ENCODE measurements around the gene ALAD. TPM values are rescaled to one million over a fixed set of nuclear protein-coding genes. Genes with fewer than 3 reads are reported as not detected.

ALAD gene
- total and polyA plus RNA-seq, 7 donors: 14.8 to 50.2 (median 31.0) TPM

DNA sequence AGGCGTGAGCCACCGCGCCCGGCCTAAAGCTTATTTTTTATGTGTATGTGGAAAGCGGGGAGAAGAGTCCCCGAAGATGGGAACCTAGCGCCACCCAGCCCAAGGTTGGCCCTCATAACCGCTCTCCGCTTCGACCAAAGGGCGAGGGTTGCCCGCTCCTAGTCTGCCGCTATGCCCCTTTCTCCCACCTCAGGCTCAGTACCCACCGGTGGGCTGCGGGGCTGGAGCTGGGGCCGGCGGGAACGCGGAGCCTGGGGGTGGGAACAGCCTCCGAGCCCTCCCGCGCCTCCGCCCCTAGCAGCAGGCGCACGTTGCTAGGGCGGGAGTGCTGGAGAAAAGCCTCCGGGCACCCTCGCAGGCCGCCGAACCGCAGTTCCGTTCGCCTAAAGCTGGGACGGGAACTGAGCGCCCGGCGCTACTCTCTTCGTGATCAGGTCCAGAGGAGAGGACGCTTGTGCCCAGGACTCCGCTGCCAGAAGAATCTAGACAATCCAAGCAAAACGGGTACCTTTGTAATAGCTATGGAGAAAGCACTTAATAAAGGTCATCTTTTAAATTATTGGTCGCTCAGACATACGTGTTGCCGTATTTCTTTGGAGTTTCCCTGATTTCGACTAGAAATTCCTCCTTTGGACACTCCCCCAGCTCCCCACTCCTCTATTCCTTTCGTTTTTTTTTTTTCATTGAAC lies 60.9 kb downstream of the ALAD start, which contains the start of gene WDR31:
Gene WDR31, minus strand, starts transcription at position 265 of the 689 bp plus-strand sequence. CDS start 8,253 bp downstream, outside the sequence.
- TF ChIP-seq EP300 (IDR thresholded peaks at IDR 0.05) (no peak), POLR2AphosphoS5 (IDR thresholded peaks at IDR 0.05) (peak; percentile 73 to 84 (median 82)), POLR2A (IDR thresholded peaks at IDR 0.05) (peak in 1 of 2 donors; percentile 45)
- intact Hi-C loops (cut with DNase I): loop anchor here (1.0 to 10.0 kb wide), 4 partner anchors 37 to 245 kb away; partner anchors contain the start of genes ALAD, CDC26, HDHD3 and PRPF4
- Histone ChIP-seq H3K9me3 (no peaks in the 10 kb centered on the region), H3K36me3 (no peaks in the 10 kb centered on the region), H3K27me3 (no peaks in the 10 kb centered on the region), H3K27ac (peak within 1 kb of the TSS; percentile 80 to 88 (median 88)), H3K4me3 (peak within 1 kb of the TSS; percentile 66 to 84 (median 70)), H3K4me1 (peaks cover 0 to 38% (median 28%) of the 10 kb centered on the region in 4 donors)
- DNase-seq: peak; percentile 93
- 1 to 2% methylated on average over 46 of the region's 46 CpGs for WGBS, 2 donors

DNA sequence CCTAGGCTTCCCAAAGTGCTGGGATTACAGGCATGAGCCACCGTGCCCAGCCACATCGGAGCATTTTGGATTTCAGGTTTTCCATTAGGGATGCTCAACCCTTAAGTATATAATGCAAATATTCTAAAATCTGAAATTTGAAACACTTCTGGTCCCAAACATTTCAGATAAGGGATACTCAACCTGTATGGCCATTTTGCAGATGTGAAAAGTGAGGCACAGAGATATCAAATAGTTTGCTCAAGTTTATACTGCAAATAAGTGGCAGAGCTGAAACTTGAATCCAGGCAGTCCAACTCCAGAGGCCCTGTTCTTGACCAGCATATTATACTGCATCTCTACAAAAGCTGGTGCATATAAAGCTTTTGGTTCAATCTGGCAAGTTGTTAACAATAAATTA lies 63.4 kb downstream of the ALAD start:
- intact Hi-C loops (cut with DNase I): no loop called here
- TF ChIP-seq EP300 (IDR thresholded peaks at IDR 0.05): no peak
- no peak for TF ChIP-seq POLR2AphosphoS5 (IDR thresholded peaks at IDR 0.05)
- TF ChIP-seq POLR2A (IDR thresholded peaks at IDR 0.05): no peak
- TF ChIP-seq, protein P1, sequence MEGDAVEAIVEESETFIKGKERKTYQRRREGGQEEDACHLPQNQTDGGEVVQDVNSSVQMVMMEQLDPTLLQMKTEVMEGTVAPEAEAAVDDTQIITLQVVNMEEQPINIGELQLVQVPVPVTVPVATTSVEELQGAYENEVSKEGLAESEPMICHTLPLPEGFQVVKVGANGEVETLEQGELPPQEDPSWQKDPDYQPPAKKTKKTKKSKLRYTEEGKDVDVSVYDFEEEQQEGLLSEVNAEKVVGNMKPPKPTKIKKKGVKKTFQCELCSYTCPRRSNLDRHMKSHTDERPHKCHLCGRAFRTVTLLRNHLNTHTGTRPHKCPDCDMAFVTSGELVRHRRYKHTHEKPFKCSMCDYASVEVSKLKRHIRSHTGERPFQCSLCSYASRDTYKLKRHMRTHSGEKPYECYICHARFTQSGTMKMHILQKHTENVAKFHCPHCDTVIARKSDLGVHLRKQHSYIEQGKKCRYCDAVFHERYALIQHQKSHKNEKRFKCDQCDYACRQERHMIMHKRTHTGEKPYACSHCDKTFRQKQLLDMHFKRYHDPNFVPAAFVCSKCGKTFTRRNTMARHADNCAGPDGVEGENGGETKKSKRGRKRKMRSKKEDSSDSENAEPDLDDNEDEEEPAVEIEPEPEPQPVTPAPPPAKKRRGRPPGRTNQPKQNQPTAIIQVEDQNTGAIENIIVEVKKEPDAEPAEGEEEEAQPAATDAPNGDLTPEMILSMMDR (IDR thresholded peaks at IDR 0.05): no peak
- WGBS, 2 donors: 94 to 95% methylated on average over 2 of the region's 2 CpGs

More for the DNA sequence above, 63.4 kb downstream of the ALAD start:
- Histone ChIP-seq H3K27ac (no peak overlapping the region), H3K36me3 (no peaks in the 10 kb centered on the region), H3K27me3 (no peaks in the 10 kb centered on the region), H3K4me3 (no peak overlapping the region), H3K9me3 (no peaks in the 10 kb centered on the region), H3K4me1 (peaks cover 0 to 16% (median 11%) of the 10 kb centered on the region in 4 donors)
- no peak for DNase-seq

Other genes starting within 250 kb of the ALAD start
- 10 to 100 TPM; 18.8 to 22.5 (median 20.9) TPM for gene FKBP15, start 180.0 kb downstream of the ALAD start, total RNA-seq
- gene FKBP15, start 180.0 kb downstream of the ALAD start, polyA plus RNA-seq: 10 to 100 TPM in 1 of 3 donors, 1 to 10 TPM in 2; 7.2 to 16.5 (median 9.5) TPM
- gene SLC31A1, start 179.7 kb downstream of the ALAD start, total RNA-seq: 1 to 10 TPM; 7.1 to 9.6 (median 8.6) TPM
- 10 to 100 TPM in 2 of 3 donors, 1 to 10 TPM in 1; 4.2 to 28.0 (median 12.0) TPM for gene SLC31A1, start 179.7 kb downstream of the ALAD start, polyA plus RNA-seq
- gene CDC26, start 125.7 kb downstream of the ALAD start, total RNA-seq: 10 to 100 TPM; 57.1 to 71.7 (median 66.2) TPM
- gene CDC26, start 125.7 kb downstream of the ALAD start, polyA plus RNA-seq: 10 to 100 TPM; 33.8 to 74.5 (median 64.5) TPM
- gene PRPF4, start 125.6 kb downstream of the ALAD start, total RNA-seq: 10 to 100 TPM; 12.7 to 21.4 (median 14.1) TPM
- 10 to 100 TPM in 1 of 3 donors, 1 to 10 TPM in 2; 7.9 to 15.5 (median 9.0) TPM for gene PRPF4, start 125.6 kb downstream of the ALAD start, polyA plus RNA-seq
- not detected for gene RNF183, start 97.9 kb downstream of the ALAD start, total RNA-seq
- 1 to 10 TPM in 1 of 3 donors, not detected in 2; 2.3 TPM for gene RNF183, start 97.9 kb downstream of the ALAD start, polyA plus RNA-seq
- 1 to 10 TPM; 1.8 to 3.9 (median 2.6) TPM for gene WDR31, start 61.0 kb downstream of the ALAD start, total RNA-seq
- gene WDR31, start 61.0 kb downstream of the ALAD start, polyA plus RNA-seq: 1 to 10 TPM; 1.2 to 2.0 (median 1.8) TPM
- under 1 TPM; 0.27 to 0.66 (median 0.32) TPM for gene BSPRY, start 51.7 kb downstream of the ALAD start, total RNA-seq
- 10 to 100 TPM; 14.4 to 23.6 (median 21.8) TPM for gene BSPRY, start 51.7 kb downstream of the ALAD start, polyA plus RNA-seq
- 10 to 100 TPM; 16.4 to 34.6 (median 25.6) TPM for gene HDHD3, start 24.3 kb downstream of the ALAD start, total RNA-seq
- 100 to 1,000 TPM; 113 to 158 (median 121) TPM for gene HDHD3, start 24.3 kb downstream of the ALAD start, polyA plus RNA-seq
- gene POLE3, start 9.4 kb upstream of the ALAD start, total RNA-seq: 10 to 100 TPM; 24.9 to 45.6 (median 39.1) TPM
- gene POLE3, start 9.4 kb upstream of the ALAD start, polyA plus RNA-seq: 10 to 100 TPM; 25.2 to 49.2 (median 27.0) TPM
- gene C9orf43, start 9.5 kb upstream of the ALAD start, total RNA-seq: under 1 TPM in 3 of 4 donors, not detected in 1; 0.36 to 0.68 (median 0.55) TPM
- gene C9orf43, start 9.5 kb upstream of the ALAD start, polyA plus RNA-seq: under 1 TPM in 2 of 3 donors, not detected in 1; 0.20 to 0.60 TPM
- 10 to 100 TPM; 26.9 to 50.7 (median 42.0) TPM for gene RGS3, start 62.4 kb upstream of the ALAD start, total RNA-seq
- gene RGS3, start 62.4 kb upstream of the ALAD start, polyA plus RNA-seq: 10 to 100 TPM; 32.4 to 43.6 (median 32.6) TPM

All from sigmoid colon (tissue), 7 donors.